ENCODE data around the gene ATXN3.

The ATXN3 gene

GRCh38 chr14:92135269-92135668 lies 28.9 kb upstream of the ATXN3 start:
- TF ChIP-seq CTCF (IDR thresholded peaks at IDR 0.05; ENCODE audit: low read depth, low read length, missing control alignments): peak; percentile 54
- DNase-seq (ENCODE audit: low read depth): peak; percentile 32
- in situ Hi-C loops (cut with HindIII; ENCODE audit: low sequenced_read_pairs): no loop called here
- no peak overlapping the region for H3K4me3 ChIP-seq (ENCODE audit: low read depth, low read length)

- H3K4me3 ChIP-seq (ENCODE audit: low read depth, low read length): no peak overlapping the region
- no peak for TF ChIP-seq CTCF (IDR thresholded peaks at IDR 0.05; ENCODE audit: low read depth, low read length, missing control alignments)
- in situ Hi-C loops (cut with HindIII; ENCODE audit: low sequenced_read_pairs): no loop called here
- no peak for DNase-seq (ENCODE audit: low read depth)
These were observed 28.1 kb upstream of the ATXN3 start for GRCh38 chr14:92134456-92134855.

- in situ Hi-C loops (cut with HindIII; ENCODE audit: low sequenced_read_pairs): no loop called here
- H3K4me3 ChIP-seq (ENCODE audit: low read depth, low read length): peak overlapping the region; percentile 91
- DNase-seq (ENCODE audit: low read depth): no peak
- no peak for TF ChIP-seq CTCF (IDR thresholded peaks at IDR 0.05; ENCODE audit: low read depth, low read length, missing control alignments)
These were observed 16.4 kb upstream of the ATXN3 start for GRCh38 chr14:92122761-92123160.

DNA sequence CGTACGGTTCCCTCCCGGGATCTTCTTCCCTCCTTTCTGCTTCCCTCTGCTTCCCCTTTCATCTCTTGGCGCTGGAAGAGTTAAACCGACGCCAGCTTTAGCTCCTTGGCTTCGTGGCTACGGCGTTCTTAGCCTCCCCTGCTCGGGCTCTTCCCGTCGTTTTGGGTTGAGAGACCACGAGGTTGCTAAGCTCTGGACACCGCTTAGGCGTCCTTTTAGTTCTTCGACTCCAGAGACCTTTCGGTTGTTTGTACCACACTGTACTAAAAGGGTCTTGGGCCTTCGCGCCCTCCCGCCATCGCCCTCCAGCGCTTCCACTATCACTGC lies 15.9 kb upstream of the ATXN3 start:
- in situ Hi-C loops (cut with HindIII; ENCODE audit: low sequenced_read_pairs): no loop called here
- TF ChIP-seq CTCF (IDR thresholded peaks at IDR 0.05; ENCODE audit: low read depth, low read length, missing control alignments): no peak
- DNase-seq (ENCODE audit: low read depth): no peak
- peak overlapping the region; percentile 91 for H3K4me3 ChIP-seq (ENCODE audit: low read depth, low read length)

DNA sequence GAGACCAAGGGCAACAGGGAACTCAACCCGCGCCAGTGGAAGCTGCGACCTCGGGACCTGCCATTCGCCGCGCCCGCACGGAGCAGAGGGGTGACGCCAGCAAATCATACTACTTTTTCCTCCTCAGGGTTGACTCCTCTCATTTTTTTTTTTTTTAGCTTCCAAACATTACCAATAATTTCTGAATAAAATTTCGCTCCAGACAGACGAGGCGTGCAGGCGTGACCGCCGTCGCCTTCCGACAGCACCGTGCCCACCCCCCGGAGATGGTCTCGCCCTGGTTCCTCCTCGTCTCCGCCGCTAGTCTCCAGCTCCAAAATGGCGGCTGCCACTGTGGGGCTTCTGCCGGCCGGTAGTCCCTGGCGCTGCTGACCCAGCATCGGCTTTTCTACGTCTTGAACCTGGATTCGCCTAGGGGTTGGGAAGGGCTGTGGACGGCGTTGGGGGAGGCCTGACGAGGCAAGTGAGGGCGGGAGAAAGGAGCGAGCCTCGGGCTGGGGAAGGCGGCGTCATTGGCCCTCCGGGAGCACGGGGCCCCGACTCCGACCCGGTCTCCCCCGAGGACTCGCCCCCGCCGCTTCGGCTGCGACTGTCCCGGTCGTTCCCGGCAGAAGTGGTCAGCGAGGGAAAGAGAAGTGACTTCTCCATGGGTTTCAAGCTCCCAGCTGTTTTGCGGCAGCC lies 15.4 kb upstream of the ATXN3 start, which contains the start of the genes CPSF2 and NDUFB1:
TSS of gene CPSF2 (plus strand) at position 300 of the 681 bp plus-strand sequence. CDS start 9,016 bp downstream, outside the sequence.
TSS of gene NDUFB1 (minus strand) at position 37 of the 681 bp plus-strand sequence. CDS start 4,069 bp downstream, outside the sequence.
- no peak for TF ChIP-seq CTCF (IDR thresholded peaks at IDR 0.05; ENCODE audit: low read depth, low read length, missing control alignments)
- H3K4me3 ChIP-seq (ENCODE audit: low read depth, low read length): peak within 1 kb of the TSS; percentile 91
- peak; percentile 34 for DNase-seq (ENCODE audit: low read depth)
- in situ Hi-C loops (cut with HindIII; ENCODE audit: low sequenced_read_pairs): no loop called here

GRCh38 chr14:92121207-92121669 lies 14.9 kb upstream of the ATXN3 start:
- peak overlapping the region; percentile 91 for H3K4me3 ChIP-seq (ENCODE audit: low read depth, low read length)
- no peak for TF ChIP-seq CTCF (IDR thresholded peaks at IDR 0.05; ENCODE audit: low read depth, low read length, missing control alignments)
- DNase-seq (ENCODE audit: low read depth): no peak
- in situ Hi-C loops (cut with HindIII; ENCODE audit: low sequenced_read_pairs): no loop called here
